Esophagus squamous epithelium (tissue), 5 donors: ENCODE measurements around the gene TMEM44. TPM values are rescaled to one million over a fixed set of nuclear protein-coding genes. Genes with fewer than 3 reads are reported as not detected.
"Not testable (repeated sequence)": the region's sequence is repeated elsewhere in the genome, so short reads cannot be mapped to it uniquely, and the experiment has no call there.

Source experiments
- DNase-seq: peaks from one replicate; lab custom pipeline; 2025; lab: John Stamatoyannopoulos, UW
- H3K27ac ChIP-seq, 4 donors: fragments of 200-600 bp; sonication (generic); one replicate each; pipeline ENCODE4 v1.5.1; 2016 to 2019; ENCODE audit warnings: mild to moderate bottlenecking in 1 of 4
- H3K27me3 ChIP-seq, 4 donors: fragments of 200-600 bp; sonication (generic); 1 replicate in 3 of 4; 2 replicates in 1 of 4; pipeline versions ENCODE4 v1.5.1 to v1.6.0; 2017 to 2021; ENCODE audit warnings: antibody characterized with exemption in 1 of 4
- H3K36me3 ChIP-seq, 3 donors: fragments of 200-600 bp; sonication (generic); one replicate each; pipeline ENCODE4 v1.5.1; 2016 to 2019
- H3K4me1 ChIP-seq, 3 donors: fragments of 200-600 bp; sonication (generic); one replicate each; pipeline ENCODE4 v1.5.1; 2017 to 2019
- H3K4me3 ChIP-seq, 4 donors: fragments of 200-600 bp; sonication (generic); 1 replicate in 3 of 4; 2 replicates in 1 of 4; pipeline ENCODE4 v1.5.1; 2016 to 2019; ENCODE audit warnings: mild to moderate bottlenecking in 2 of 4, moderate library complexity in 1 of 4
- H3K9me3 ChIP-seq, 3 donors: fragments of 200-600 bp; sonication (generic); one replicate each; pipeline ENCODE4 v1.5.1; 2016 to 2019
- POLR2A ChIP-seq, 4 donors: fragments of 450-650 bp; IDR thresholded peaks; one replicate each; pipeline ENCODE4 v1.6.1; 2017; ENCODE audit warnings: antibody characterized with exemption in 4 of 4, mild to moderate bottlenecking in 4 of 4, moderate library complexity in 3 of 4
- WGBS, 2 donors: methylation state at CpG; one replicate each; pipeline ENCODE4 v1.1.5; 2018; 5-methylcytosine and 5-hydroxymethylcytosine counted together
- intact Hi-C: fragments of 100-400 bp; cut with DNase I; formaldehyde crosslinking; loops from one replicate; pipeline ENCODE4 v1.15.0; 2022
- total RNA-seq, 4 donors: library from RNA; depleted of rRNA; stranded (reverse); fragments of >200 nt; gene quantifications; one replicate each; pipeline ENCODE4 v1.1.0, GENCODE V29; 2016
- TF ChIP-seq, protein P1 (sequence below), 6 experiments: fragments of 450-650 bp in 4 of 6; fragments of 200-600 bp in 2 of 6; sonication (generic) in 2 of 6; IDR thresholded peaks; one replicate each; pipeline ENCODE4 v1.5.1; 2016 to 2019; ENCODE audit warnings: antibody characterized with exemption in 6 of 6, mild to moderate bottlenecking in 4 of 6, moderate library complexity in 4 of 6
- donor health status: DM: yes; HTN: yes; CAD: no.

Gene TMEM44
- total RNA-seq, 4 donors from 2014 or later = 4.7 to 11.9 (median 7.6) TPM

- Histone ChIP-seq H3K9me3 (no peaks in the 10 kb centered on the region), H3K27me3 (no peaks in the 10 kb centered on the region), H3K4me3 (no peak overlapping the region), H3K36me3 (peaks cover 7 to 31% (median 15%) of the 10 kb centered on the region in 3 donors), H3K4me1 (peaks cover 3 to 25% (median 3%) of the 10 kb centered on the region in 3 donors), H3K27ac (no peak overlapping the region)
- intact Hi-C loops = no loop called here
- TF ChIP-seq, protein P1, sequence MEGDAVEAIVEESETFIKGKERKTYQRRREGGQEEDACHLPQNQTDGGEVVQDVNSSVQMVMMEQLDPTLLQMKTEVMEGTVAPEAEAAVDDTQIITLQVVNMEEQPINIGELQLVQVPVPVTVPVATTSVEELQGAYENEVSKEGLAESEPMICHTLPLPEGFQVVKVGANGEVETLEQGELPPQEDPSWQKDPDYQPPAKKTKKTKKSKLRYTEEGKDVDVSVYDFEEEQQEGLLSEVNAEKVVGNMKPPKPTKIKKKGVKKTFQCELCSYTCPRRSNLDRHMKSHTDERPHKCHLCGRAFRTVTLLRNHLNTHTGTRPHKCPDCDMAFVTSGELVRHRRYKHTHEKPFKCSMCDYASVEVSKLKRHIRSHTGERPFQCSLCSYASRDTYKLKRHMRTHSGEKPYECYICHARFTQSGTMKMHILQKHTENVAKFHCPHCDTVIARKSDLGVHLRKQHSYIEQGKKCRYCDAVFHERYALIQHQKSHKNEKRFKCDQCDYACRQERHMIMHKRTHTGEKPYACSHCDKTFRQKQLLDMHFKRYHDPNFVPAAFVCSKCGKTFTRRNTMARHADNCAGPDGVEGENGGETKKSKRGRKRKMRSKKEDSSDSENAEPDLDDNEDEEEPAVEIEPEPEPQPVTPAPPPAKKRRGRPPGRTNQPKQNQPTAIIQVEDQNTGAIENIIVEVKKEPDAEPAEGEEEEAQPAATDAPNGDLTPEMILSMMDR (IDR thresholded peaks at IDR 0.05) = no peak
- no peak for TF ChIP-seq POLR2A (IDR thresholded peaks at IDR 0.05)
- WGBS, 2 donors = 56 to 67% methylated on average over 3 of the region's 3 CpGs
- no peak for DNase-seq
These were observed 3.8 kb upstream of the TMEM44 start for GRCh38 chr3:194637066-194637465.

GRCh38 chr3:194632809-194633348 lies 340 bp downstream of the TMEM44 start:
- no peaks in the 10 kb centered on the region for H3K9me3 ChIP-seq
- peak overlapping the region; percentile 60 to 77 (median 69) for H3K4me3 ChIP-seq
- intact Hi-C loops = no loop called here
- H3K27me3 ChIP-seq = no peaks in the 10 kb centered on the region
- peak overlapping the region; percentile 76 to 90 (median 86) for H3K27ac ChIP-seq
- 0% methylated on average over 7 of the region's 56 CpGs; no CpG with 5 or more reads in 1 of the 2 donors for WGBS, 2 donors
- TF ChIP-seq, protein P1 (IDR thresholded peaks at IDR 0.05) = no peak
- TF ChIP-seq POLR2A (IDR thresholded peaks at IDR 0.05) = no peak
- H3K4me1 ChIP-seq = peaks cover 3 to 23% (median 3%) of the 10 kb centered on the region in 3 donors
- peaks cover 0 to 19% (median 0%) of the 10 kb centered on the region in 3 donors for H3K36me3 ChIP-seq
- no peak for DNase-seq

- 38 to 55% methylated on average over 1 to 11 of the region's 11 CpGs for WGBS, 2 donors
These were observed 902 bp downstream of the TMEM44 start for GRCh38 chr3:194632226-194632808.

DNA sequence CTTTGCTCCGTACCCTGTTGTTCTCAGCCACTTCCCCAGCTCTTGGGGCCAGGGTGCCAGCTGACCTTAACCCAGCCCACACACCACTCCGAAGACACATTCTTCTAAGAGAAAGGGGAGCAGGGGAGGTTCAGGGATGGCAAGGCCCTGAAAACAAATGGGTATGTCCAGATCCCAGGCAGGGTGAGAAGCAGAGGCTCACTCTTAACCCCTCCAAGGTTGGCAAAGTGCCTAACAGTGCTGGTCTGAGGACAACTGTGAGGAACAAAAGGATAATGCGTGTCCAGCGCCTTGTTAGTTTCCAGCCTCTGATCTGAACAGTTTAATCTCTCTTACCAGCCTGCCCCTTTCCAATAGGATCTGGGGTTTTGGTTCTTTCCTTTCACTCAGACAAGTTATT lies 1.5 kb downstream of the TMEM44 start:
- DNase-seq = no peak
- no peaks in the 10 kb centered on the region for H3K9me3 ChIP-seq
- H3K36me3 ChIP-seq = peaks cover 0 to 30% (median 0%) of the 10 kb centered on the region in 3 donors
- H3K4me3 ChIP-seq = no peak overlapping the region
- no peaks in the 10 kb centered on the region for H3K27me3 ChIP-seq
- peaks cover 3 to 16% (median 3%) of the 10 kb centered on the region in 3 donors for H3K4me1 ChIP-seq
- TF ChIP-seq, protein P1 (IDR thresholded peaks at IDR 0.05) = no peak
- TF ChIP-seq POLR2A (IDR thresholded peaks at IDR 0.05) = no peak
- WGBS, 2 donors = 100% methylated on average over 2 of the region's 4 CpGs
- intact Hi-C loops = no loop called here
- H3K27ac ChIP-seq = no peak overlapping the region

More at GRCh38 chr3:194632226-194632808, 902 bp downstream of the TMEM44 start:
- H3K36me3 ChIP-seq = peaks cover 0 to 25% (median 0%) of the 10 kb centered on the region in 3 donors
- intact Hi-C loops = no loop called here
- peak overlapping the region; percentile 69 to 90 (median 82) for H3K27ac ChIP-seq
- H3K4me1 ChIP-seq = peaks cover 3 to 20% (median 3%) of the 10 kb centered on the region in 3 donors
- no peaks in the 10 kb centered on the region for H3K27me3 ChIP-seq
- TF ChIP-seq, protein P1 (IDR thresholded peaks at IDR 0.05) = no peak
- H3K9me3 ChIP-seq = no peaks in the 10 kb centered on the region
- DNase-seq = no peak
- H3K4me3 ChIP-seq = peak overlapping the region; percentile 60 to 77 (median 69)

GRCh38 chr3:194630681-194631080 lies 2.5 kb downstream of the TMEM44 start:
- WGBS, 2 donors = 91 to 94% methylated on average over 19 to 21 of the region's 29 CpGs
- Histone ChIP-seq H3K36me3 (peaks cover 0 to 39% (median 0%) of the 10 kb centered on the region in 3 donors), H3K4me1 (peaks cover 3 to 16% (median 3%) of the 10 kb centered on the region in 3 donors)
- H3K27me3 ChIP-seq, H3K9me3 ChIP-seq, H3K27ac ChIP-seq, H3K4me3 ChIP-seq, intact Hi-C loops, DNase-seq: not testable (repeated sequence)
